PC-9 (cell line): ENCODE measurements around the gene KXD1.

Experiments
- EZH2 ChIP-seq: fragments of 200-600 bp; sonication (generic); IDR thresholded peaks from 2 replicates; pipeline ENCODE4 v1.8.0; 2017; ENCODE audit warnings: antibody characterized with exemption, low read depth
- TF ChIP-seq, protein P1 (sequence below): fragments of 200-600 bp; sonication (generic); conservative IDR thresholded peaks from 2 replicates; pipeline ENCODE4 v1.6.1; 2017; ENCODE audit warnings: mixed run types, antibody characterized with exemption, mild to moderate bottlenecking, moderate library complexity

DNA sequence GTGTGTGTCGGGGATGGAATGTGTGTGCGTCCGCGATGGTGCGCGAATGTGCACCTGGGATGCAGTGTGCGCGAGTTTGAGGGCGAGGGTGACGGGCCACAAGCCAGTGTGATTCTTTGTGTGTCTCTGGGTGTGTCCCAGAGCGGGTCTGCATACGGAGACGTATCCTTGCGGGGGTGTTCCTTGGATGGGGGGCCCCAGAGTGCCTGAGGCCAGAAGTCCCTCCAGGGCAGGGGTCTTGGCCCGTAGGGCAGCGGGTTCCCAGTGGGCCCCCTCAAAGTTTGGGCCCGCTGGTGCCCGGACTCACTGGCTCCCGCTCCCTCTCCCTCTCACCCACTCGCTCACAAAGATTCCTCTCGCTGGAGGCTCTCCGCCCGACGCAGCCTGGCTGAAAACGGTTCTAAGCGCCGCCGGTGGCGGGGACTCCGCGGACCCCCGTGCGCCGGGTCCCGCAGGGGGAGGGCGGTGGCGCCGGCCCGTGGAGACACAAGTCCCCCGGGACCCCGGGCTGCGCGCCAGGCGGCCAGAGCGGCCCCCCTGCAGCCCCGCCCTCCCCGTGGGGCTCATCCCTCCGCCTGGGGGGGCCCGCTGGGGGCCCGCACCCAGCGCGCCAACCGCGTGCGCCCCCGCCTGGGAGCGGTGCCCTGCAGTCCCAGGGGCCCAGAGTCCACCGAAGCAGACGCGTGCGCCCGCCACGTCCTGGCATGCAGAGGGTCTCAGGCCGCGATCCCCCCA lies 48.0 kb downstream of the KXD1 start:
- TF ChIP-seq, protein P1, sequence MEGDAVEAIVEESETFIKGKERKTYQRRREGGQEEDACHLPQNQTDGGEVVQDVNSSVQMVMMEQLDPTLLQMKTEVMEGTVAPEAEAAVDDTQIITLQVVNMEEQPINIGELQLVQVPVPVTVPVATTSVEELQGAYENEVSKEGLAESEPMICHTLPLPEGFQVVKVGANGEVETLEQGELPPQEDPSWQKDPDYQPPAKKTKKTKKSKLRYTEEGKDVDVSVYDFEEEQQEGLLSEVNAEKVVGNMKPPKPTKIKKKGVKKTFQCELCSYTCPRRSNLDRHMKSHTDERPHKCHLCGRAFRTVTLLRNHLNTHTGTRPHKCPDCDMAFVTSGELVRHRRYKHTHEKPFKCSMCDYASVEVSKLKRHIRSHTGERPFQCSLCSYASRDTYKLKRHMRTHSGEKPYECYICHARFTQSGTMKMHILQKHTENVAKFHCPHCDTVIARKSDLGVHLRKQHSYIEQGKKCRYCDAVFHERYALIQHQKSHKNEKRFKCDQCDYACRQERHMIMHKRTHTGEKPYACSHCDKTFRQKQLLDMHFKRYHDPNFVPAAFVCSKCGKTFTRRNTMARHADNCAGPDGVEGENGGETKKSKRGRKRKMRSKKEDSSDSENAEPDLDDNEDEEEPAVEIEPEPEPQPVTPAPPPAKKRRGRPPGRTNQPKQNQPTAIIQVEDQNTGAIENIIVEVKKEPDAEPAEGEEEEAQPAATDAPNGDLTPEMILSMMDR, result no peak
- no peak for TF ChIP-seq EZH2
